Astrocyte of the hippocampus (primary cell): ENCODE measurements around the gene RNF222.
A peak's percentile ranks its signal among the peaks of the same experiment; 100 is the strongest.
"Not testable (repeated sequence)": the region's sequence is repeated elsewhere in the genome, so short reads cannot be mapped to it uniquely, and the experiment has no call there.

Experiments
- DNase-seq: peaks from one replicate; pipeline ENCODE4 v3.0.0; 2011; ENCODE audit warnings: low read depth, low spot score

The RNF222 gene

GRCh38 chr17:8382052-8382879, 15.4 kb downstream of the RNF222 start:
- DNase-seq, result peak; percentile 32

GRCh38 chr17:8380049-8380448, 17.6 kb downstream of the RNF222 start:
- no peak for DNase-seq

DNA sequence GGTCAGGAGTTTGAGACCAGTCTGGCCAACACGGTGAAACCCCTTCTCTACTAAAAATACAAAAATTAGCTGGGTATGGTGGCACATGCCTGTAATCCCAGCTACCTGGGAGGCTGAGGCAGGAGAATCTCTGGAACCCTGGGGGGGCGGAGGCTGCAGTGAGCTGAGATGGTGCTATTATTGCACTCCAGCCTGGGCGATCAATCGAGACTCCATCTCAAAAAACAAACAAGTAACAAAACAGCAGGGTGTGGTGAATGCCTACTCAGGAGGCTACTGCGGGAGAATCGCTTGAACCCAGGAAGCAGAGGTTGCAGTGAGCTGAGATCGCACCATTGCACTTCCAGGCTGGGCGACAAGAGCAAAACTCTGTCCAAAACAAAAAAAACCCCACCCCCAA, 19.5 kb downstream of the RNF222 start:
- DNase-seq, result not testable (repeated sequence)

- DNase-seq, result no peak
These were observed 20.2 kb downstream of the RNF222 start for GRCh38 chr17:8377422-8377821.

DNA sequence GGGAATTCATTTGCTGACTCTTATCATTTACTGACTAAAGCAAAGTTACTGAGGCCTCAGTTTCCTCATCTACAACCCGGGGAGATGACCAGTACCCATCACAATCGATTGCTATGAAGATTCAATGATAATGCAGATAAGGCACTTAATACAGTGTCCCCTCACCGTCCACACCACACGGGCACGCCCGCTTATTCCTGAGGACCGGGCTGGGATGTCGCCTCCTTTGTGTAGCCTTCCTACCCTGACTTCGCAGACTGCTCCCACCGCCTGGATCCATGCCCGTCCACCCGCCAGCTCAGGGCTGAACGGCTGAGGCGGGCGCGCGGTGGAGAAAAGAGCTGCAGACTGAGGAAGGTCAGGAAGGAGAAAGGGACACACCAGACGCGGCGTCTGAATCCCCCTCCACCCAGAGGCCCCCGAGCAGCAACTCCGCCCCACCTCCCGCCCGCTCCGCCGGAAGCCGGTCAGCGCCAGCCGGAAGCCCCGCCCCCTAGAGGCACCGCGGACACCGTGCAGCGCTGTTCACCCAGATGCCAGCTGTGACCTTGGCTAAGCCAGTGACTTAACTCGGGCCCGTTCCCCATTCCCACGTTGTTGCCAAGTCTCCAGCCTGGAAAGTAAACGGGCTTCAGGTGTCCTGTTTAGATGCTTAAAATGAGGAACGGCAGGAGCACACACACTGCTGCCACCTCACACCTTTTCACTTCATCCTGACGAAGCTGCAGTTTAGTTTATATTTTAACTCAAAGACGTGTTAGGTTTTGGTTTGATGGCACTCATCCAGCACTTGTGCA, 21.2 kb downstream of the RNF222 start, which contains the start of gene KRABD2:
KRABD2 (minus strand) TSS at position 434 of the 797 bp plus-strand sequence.
- peak; percentile 94 for DNase-seq

- DNase-seq, result peak; percentile 62
These were observed 21.8 kb downstream of the RNF222 start for GRCh38 chr17:8375738-8376259.

GRCh38 chr17:8373856-8374255, 23.8 kb downstream of the RNF222 start:
- DNase-seq, result not testable (repeated sequence)

DNA sequence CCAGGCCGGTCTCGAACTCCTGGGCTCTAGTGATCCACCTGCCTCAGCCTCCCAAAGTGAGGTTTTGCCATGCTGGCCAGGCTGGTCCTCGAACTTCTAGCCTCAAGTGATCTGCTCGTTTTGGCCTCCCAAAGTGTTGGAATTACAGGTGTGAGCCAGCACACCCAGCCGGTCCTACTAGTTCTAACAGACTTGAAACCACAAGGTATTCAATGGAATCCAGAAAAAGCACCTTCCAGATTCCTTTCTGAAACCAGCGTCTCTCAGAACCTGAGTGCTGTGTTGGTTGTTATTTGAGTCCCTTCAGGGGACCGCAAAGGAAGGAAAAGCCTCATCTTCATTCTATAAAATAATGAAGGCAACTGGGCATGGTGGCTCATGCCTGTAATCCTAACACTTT, 25.2 kb downstream of the RNF222 start:
- DNase-seq, result no peak

GRCh38 chr17:8371786-8372185, 25.8 kb downstream of the RNF222 start:
- DNase-seq, result no peak

DNA sequence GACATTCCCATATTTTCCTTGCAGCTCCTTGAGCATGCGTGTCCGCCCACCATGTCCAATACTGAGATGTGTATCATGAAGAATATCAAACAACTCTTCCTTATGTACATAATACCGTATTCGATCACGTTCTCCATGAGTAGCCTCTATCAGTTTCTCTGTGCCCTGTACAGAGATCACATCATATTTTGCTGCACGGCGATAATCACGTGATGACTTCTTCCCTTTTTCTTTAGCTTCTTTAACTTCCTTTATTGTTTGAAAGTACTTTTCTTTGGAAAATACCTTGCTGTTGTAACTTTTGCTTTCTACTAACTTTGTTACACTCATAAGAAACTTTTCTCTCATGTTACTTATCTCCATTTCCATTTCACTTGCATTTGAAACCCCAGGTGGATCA, 27.7 kb downstream of the RNF222 start:
- no peak for DNase-seq

- DNase-seq, result no peak
These were observed 29.4 kb downstream of the RNF222 start for GRCh38 chr17:8368193-8368592.

GRCh38 chr17:8366231-8366630, 31.4 kb downstream of the RNF222 start:
- peak; percentile 69 for DNase-seq

DNA sequence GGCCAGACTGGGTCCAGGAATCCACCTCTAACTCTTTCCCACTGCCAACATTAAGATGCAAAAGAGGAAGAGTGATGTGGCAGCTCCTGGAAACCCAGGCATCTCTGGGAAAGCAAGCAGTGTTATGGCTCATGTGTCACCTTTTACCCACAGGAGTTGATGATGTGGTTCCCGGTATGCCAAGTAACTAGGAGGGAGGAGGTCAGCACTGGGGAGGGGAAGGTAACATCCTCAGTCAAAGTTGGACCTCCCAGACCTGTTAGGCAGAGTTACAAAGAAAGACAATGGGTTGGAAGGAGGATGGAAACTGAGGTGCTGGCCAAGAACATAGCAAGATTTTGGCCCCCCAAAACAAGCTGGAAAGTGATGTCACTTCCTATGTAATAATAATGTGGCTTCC, 32.5 kb downstream of the RNF222 start:
- peak; percentile 69 for DNase-seq

DNA sequence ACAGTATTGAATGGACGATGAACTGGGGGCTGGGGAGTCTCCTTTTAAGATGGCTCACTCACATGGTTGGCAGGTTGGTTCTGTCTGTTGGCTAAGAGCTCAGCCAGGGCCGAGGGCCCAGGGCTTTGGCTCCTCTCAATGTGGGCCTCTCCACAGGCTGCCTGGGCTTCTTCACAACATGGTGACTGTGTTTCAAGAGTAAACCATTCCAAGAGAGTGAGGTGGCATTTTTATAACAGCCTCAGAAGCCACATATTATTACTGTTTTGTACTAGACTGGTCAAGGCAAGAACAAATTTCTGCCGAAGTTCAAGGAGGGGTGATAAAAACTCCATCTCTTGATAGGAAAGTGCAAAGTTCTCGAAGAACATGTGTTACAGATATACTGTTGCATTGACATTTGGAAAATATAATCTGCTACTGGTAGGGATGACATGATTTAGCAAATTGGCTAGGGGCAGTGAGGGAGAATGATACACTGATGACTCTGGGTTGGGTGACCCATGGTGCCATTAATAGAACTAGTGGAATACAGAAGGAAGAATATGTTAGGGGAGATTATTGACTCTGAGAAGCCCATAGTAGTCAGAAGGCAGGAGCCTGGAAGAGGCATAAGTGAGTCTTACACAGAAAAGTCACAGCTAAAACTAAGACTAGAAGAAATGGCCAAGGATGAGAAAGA, 34.8 kb downstream of the RNF222 start:
- peak; percentile 59 for DNase-seq

- DNase-seq, result peak; percentile 34
These were observed 36.9 kb downstream of the RNF222 start for GRCh38 chr17:8360751-8361150.

GRCh38 chr17:8360260-8360659, 37.4 kb downstream of the RNF222 start:
- no peak for DNase-seq

DNA sequence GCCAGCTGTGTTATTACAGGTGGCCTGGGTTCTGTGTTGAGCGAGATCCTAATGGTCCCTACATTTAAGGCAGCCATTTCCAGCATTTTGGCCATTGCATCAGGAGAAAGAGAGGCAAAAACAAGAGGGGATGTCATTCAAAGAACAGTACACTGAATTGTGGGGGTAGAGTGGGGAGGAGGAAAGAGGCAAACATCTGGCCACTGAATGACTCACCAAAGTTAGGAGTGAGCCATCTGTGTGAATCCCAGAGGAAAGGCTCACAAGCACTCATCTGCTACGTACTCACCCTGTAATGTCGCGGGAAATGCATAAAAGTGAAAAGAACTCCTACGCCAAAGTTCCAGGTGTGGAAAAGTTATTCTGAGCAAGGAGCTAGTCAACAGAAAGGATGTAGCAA, 37.9 kb downstream of the RNF222 start:
- DNase-seq, result peak; percentile 29

DNA sequence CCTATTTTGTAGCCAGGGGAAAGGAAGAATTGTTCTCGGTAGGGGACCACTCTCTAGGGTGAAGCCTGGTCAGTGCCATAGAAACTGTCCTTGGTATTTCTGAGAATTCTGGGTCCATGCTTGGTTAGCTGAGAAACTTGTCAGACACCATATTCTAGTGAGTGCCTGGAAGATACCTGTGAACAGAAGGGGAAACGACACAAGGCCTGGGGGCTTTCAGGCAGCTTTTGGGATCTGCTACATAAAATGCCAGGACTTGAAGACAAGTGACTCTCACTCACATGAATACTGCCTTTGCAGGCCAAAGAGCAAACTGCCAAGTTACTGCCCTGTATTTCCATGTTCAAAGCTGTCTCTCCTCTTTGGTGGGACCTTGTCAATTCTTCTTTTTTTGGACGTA, 39.7 kb downstream of the RNF222 start:
- no peak for DNase-seq

DNA sequence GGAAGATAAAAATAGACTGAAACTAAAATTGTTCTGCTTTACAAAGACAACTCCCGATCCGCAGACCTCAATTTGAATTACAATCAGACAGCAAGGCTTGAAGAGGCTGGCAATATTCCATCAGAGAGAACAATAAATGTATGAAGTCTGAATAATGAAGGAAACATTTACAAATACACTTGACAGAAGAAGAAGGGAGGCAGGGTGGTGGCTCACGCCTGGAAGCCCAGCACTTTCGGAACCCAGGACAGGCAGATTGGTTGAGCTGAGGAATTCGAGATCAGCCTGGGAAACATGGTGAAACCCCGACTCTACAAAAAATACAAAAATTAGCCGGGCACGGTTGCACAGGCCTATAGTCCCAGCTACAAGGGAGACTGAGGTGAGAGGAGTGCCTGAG, 43.4 kb downstream of the RNF222 start:
- DNase-seq, result peak; percentile 46

GRCh38 chr17:8353736-8354135, 43.9 kb downstream of the RNF222 start:
- no peak for DNase-seq

- DNase-seq, result no peak
These were observed 47.3 kb downstream of the RNF222 start for GRCh38 chr17:8350339-8350738.

GRCh38 chr17:8347001-8347400, 50.6 kb downstream of the RNF222 start:
- DNase-seq, result not testable (repeated sequence)
